Measurements from ENCODE around the gene TRPM1.

TRPM1 gene

DNA sequence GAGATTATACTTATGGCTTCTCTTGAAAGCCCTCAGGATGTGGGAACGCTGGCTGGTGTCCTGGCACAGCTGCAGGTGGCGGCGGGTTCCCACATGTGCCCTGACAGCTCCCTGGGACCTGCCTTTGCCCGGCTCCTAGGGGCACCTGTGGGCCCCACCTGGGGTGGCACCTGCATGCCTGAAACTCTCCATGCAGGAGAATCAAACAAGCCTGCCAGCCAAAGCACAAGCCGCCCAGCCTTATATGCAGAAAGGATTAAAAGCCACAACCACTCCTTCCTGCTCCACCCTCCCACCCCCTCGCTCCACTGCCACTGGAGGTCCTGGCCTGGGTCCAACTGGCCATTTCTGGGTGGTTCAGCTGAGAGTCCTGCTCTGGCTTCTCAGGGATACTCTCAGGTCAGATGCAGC, 18.1 kb downstream of the TRPM1 start:
- no peak for DNase-seq (ENCODE audit: low spot score)

GRCh38 chr15:31082771-31083369, 18.7 kb downstream of the TRPM1 start:
- no peak for DNase-seq (ENCODE audit: low spot score)

GRCh38 chr15:31081588-31082250, 19.8 kb downstream of the TRPM1 start:
- DNase-seq (ENCODE audit: low spot score): no peak

DNA sequence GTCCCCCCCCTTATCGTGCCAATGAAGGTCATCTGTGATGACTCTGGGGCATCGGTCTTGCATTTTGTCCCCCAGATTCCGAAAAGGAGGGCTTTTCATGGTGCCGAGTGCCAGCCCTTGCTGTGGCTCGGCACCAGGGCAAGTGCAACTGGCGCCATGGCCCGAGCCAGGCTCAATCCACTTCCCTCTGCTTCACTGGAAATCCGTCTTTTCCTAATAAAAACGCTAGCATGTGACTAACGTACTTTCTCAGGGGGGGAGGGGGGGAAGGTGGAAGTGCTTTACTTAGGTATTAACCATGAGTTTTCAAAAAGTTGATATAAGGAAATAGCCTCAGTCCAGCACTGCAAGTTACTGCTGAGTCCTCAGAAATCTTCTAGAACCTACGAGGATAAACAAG, 20.5 kb downstream of the TRPM1 start:
- DNase-seq (ENCODE audit: low spot score): no peak

DNA sequence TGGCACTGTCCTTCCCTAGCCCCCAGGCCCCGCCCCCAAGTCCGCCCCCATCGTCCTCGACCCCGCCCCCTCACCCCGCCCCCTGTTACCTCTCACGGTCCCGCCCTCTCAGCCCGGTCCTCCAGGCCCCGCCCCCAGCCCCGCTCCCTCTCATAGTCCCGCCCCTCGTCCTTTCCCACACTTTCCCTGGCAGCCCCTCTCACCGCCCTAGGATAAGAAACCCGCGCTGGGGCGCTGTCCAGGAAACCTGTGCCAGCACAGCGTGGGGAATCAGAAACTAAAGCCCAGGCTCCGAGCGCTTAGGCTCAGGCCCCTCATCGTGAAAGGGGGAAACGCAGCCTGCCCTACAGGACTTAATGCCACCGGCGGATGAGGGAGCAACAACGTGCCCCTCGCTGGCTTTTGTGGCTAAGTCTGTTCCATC, 20.9 kb downstream of the TRPM1 start:
- DNase-seq (ENCODE audit: low spot score): peak; percentile 16

DNA sequence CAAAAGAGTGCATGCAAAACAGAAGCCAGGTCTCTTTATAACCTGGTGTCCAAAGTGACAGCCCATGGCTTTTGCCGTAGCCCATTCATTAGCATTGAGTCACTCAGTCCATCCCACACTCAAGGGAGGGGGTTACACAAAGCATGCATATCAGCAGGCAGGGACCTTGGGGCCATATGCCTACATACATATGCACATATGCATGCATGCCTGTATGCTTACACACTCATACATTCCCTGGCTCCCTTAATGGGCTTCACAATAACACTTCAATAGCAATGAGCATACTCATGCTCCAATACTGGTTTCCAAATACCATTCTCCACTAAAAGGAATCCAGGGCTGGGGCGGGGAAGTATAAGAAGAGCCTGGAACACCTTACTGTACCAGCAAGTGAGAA, 22.0 kb downstream of the TRPM1 start:
- no peak for DNase-seq (ENCODE audit: low spot score)

DNA sequence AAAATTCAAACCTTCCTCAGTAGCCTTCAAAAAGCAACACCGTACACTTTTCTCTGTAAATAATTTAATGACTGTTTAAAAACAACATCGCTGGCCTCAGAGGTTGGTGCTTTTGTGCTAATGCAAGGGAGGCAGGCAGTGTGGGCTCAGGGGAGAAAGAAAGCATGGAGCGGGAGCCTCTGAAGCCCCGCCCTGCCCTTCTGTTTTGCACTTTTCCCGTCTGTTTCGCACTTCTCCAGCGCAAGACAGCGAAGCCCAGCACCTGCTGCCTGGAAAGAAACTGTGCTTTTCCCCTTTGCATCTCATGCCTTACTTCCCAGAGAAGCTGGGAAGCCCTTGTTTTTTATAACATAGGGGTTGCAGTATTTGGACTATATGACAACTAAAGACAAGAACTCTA, 23.1 kb downstream of the TRPM1 start:
- no peak for DNase-seq (ENCODE audit: low spot score)

DNA sequence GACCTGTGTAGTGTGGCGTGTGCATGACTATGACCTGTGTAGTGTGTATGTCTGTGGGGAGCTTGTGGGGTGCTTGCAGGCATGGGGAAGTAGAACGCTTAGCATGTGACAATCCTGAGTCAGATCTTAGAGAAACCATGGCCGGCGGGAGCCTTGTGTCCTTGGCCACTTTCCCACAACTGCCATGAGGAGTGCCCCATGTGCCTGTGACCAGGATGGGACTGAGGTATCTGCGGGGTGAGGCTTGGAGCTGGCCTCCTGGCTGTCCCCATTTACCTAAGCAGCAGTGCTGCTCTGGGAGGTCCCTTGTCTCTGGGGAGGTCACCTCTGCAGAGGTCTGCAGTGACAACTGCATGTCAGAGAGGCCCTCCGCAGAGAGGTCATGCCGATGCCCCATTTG, 23.6 kb downstream of the TRPM1 start:
- DNase-seq (ENCODE audit: low spot score): no peak

DNA sequence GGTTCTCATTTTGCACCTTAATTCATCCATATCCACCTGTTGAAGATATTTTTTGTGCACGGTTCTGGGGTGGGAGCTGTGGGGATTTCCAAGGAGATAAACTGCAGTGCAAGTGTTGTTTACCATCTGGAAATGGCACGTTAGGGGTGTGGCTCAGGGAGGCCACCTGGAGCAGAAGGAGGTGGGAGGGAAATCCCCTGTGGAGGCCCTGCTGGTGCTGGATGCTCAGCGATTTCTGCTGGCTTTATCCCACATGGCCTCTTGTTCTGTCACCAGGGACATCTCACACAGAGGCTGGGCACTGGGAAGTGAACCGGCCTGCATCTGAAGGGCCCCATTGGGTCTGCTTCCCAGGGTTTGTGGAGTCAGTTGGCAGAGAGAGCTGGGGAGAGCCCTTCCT, 24.3 kb downstream of the TRPM1 start:
- DNase-seq (ENCODE audit: low spot score): no peak

DNA sequence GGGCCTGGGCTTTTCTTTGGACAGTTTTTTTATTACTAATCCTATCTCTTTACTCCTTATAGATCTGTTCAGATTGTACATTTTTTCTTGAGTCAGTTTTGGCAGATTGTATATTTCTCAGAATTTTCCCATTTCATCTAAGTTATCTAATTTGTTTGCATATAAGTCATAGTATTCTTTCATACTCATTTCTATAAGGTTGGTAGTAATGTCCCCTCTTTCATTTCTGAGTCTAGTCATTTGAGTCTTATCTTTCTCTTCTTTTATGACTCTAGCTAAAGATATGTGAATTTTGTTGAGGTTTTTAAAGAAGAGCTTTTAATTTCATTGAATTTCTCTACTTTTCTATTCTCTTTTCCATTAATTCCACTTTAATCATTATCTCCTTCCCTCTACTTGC, 27.2 kb downstream of the TRPM1 start:
- no peak for DNase-seq (ENCODE audit: low spot score)

GRCh38 chr15:31070867-31071266, 30.7 kb downstream of the TRPM1 start:
- no peak for DNase-seq (ENCODE audit: low spot score)

DNA sequence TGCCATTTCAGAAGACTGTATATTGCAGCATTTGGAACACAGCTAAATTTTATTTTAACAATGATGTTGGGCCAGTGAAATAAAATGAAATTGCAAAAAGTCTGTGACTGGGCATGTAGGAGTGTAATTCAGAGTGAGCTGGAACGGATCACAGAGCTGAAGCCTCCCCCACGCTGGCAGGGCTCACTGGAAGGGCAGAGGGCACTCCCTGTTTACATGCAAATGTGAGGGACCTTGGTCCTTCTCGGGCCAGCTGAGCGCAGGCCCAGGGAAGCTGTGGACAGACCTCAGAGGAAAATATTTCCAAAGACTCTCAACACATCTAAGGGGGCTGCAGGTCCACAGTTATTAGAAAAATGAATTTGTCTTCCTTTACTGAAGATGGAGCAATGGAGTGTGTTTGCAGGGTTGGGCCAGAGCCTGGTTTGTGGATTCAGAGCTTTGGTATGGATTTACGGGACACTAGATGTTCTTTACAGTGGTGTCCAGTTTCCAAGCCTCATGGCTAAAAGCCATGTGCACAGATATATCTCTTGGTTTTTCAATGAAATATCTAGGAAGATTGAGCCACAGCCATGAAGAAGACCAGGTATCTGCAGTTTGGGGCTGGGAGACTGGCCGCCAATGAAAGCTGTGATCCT, 32.0 kb downstream of the TRPM1 start:
- no peak for DNase-seq (ENCODE audit: low spot score)

DNA sequence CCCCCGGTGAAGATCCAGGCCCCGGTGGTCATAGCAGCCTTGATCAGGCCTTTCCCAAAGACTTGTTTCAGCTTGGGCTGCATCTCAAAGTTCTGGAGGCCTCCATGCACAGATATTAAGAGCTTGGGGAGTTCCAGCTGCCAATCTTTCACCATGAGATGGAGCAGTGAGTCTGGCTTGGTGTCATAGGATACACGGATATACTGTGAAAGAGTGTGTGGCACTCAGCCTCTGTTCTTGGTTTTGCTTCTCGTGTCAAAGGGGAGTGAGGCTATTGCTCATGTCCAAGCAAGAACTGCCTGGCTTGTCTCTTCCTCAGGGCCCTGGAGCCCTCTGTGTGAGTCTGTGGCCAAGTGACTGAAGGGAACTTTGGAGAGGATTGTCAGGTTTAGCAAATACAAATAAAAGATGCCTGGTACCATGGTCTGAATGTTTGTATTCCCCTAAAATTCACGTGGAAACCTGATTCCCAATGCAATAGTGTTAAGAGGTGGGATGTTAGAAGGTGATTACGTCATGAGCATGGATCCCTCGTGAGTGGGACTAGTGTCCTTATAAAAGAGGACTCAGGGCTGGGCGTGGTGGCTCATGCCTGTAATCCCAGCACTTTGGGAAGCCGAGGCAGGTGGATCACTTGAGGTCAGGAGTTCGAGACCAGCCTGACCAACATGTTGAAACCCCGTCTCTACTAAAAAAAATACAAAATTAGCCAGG, 33.5 kb downstream of the TRPM1 start:
- DNase-seq (ENCODE audit: low spot score): no peak

GRCh38 chr15:31065824-31066223, 35.7 kb downstream of the TRPM1 start:
- no peak for DNase-seq (ENCODE audit: low spot score)

DNA sequence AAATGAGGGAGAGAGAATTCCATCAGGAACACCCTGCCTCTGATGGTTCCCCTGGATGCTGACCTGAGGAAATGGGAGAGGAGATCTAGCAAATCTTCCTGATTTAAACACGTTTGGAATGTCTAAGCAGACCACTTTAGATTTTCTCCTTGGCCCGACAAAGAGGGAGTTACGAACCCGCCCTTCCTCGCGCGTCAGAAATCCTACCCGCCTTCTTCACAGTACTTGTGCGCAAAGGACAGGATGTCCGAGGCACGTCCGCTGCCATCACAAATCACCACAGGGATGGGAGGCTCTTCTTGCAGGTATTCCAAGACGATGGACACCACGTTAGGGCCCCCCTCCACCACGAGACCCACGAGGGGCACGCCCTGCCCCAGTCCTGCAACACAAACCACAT, 38.6 kb downstream of the TRPM1 start:
- DNase-seq (ENCODE audit: low spot score): no peak

DNA sequence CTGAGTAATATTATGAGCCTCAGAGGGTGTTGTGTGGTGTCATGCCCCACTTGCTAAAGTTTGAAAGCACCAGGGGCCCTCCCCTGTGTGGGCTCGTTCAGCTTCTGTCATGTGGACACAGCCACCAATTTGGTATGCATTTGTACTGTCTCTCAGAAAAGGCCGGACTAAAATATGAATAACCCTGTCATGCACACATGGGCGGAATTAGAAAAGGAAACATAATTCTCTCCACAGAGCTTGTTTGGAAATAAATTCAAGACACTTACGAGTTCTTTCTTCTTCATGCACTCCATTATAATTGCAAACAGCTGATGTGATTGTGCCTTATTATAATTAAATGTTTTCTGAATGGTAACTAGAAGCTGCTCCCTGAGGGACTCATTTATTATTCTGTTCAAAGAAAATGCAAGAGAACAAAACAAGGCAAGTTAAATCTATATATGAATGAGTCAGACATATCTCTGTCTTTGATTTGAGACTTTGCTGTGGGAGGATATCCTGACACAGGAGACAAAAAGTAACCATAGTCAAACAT, 39.1 kb downstream of the TRPM1 start:
- DNase-seq (ENCODE audit: low spot score): no peak

GRCh38 chr15:31060429-31061140, 40.9 kb downstream of the TRPM1 start:
- DNase-seq (ENCODE audit: low spot score): no peak

DNA sequence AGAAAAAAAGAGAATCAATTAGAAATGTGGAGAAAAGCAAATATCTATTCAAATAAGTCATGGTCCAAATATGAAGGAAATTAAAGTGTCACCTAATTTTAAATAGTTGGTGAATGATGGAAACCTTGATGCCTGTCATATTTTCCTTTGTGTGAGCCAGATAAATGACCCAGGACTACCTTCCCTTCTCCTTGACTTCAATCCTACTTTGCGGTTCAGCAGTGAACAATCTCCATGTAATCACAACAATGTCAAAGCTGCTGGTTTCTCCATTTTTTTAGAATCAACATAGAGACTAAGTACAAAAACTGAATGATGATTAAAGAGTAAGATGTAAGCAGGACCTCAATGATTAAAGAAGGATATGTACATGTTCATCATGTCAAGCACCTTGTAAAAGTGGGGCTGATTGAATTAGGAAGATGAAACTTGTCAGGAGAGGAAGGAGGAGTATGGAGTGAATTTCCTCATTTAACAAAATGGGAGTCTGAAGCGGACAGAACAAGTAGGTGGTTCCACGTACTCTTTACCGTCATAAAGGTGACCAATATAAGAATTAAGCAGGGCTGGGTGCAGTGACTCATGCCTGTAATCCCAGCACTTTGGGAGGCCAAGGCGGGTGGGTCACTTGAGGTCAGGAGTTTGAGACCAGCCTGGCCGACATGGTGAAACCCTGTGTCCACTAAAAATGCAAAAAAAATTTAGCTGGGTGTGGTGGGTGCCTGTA, 43.1 kb downstream of the TRPM1 start:
- DNase-seq (ENCODE audit: low spot score): no peak

- DNase-seq (ENCODE audit: low spot score): no peak
Measured at GRCh38 chr15:31051496-31052080, 49.9 kb downstream of the TRPM1 start.

- DNase-seq (ENCODE audit: low spot score): no peak
Measured at GRCh38 chr15:31050953-31051352, 50.6 kb downstream of the TRPM1 start.

Data from SK-N-DZ (cell line).